ENCODE measurements around the gene ESYT1. TPM values are rescaled to one million over a fixed set of nuclear protein-coding genes. Genes with fewer than 3 reads are reported as not detected.
"Not testable (repeated sequence)": the region's sequence is repeated elsewhere in the genome, so short reads cannot be mapped to it uniquely, and the experiment has no call there.

ESYT1 gene
- total RNA-seq, 4 donors from 2014 or later: 51.2 to 84.1 (median 64.9) TPM

- peak within 1 kb of the TSS; percentile 57 for H3K4me3 ChIP-seq (ENCODE audit: low read depth, poor library complexity, severe bottlenecking)
- TF ChIP-seq POLR2A (IDR thresholded peaks at IDR 0.05): peak in 1 of 2 donors; percentile 94
- TF ChIP-seq CTCF (IDR thresholded peaks at IDR 0.05): no peak
- intact Hi-C loops (cut with DNase I; ENCODE audit: low total_unique reads): no loop called here
- WGBS, 2 donors: 0 to 1% methylated on average over 34 of the region's 34 CpGs
- DNase-seq (ENCODE audit: low spot score in 2 of 2): peak; percentile 96 to 99
Measured at GRCh38 chr12:56116267-56117081, 11.6 kb upstream of the ESYT1 start, which contains the start of gene RPL41. RPL41 (plus strand) TSS chr12:56116633.

GRCh38 chr12:56117082-56117706, 10.9 kb upstream of the ESYT1 start:
- 2 to 5% methylated on average over 16 of the region's 16 CpGs for WGBS, 2 donors
- DNase-seq (ENCODE audit: low spot score in 2 of 2); intact Hi-C loops (cut with DNase I; ENCODE audit: low total_unique reads): not testable (repeated sequence)
- peak overlapping the region; percentile 57 for H3K4me3 ChIP-seq (ENCODE audit: low read depth, poor library complexity, severe bottlenecking)

GRCh38 chr12:56117778-56118687, 10.0 kb upstream of the ESYT1 start, which contains the start of gene ZC3H10:
ZC3H10 (plus strand) TSS chr12:56118266; CDS start chr12:56120563, 2,297 bp downstream.
- intact Hi-C loops (cut with DNase I; ENCODE audit: low total_unique reads): no loop called here
- 1% methylated on average over 42 to 52 of the region's 61 CpGs for WGBS, 2 donors

GRCh38 chr12:56118688-56119357, 9.2 kb upstream of the ESYT1 start:
- DNase-seq (ENCODE audit: low spot score in 2 of 2): no peak
- WGBS, 2 donors: 4 to 5% methylated on average over 13 of the region's 13 CpGs
- peak overlapping the region; percentile 53 for H3K4me3 ChIP-seq (ENCODE audit: low read depth, poor library complexity, severe bottlenecking)
- no peak for TF ChIP-seq POLR2A (IDR thresholded peaks at IDR 0.05)
- TF ChIP-seq CTCF (IDR thresholded peaks at IDR 0.05): no peak
- intact Hi-C loops (cut with DNase I; ENCODE audit: low total_unique reads): no loop called here

More at GRCh38 chr12:56117778-56118687, 10.0 kb upstream of the ESYT1 start, which contains the start of gene ZC3H10:
- TF ChIP-seq CTCF (IDR thresholded peaks at IDR 0.05) (peak in 1 of 3 donors; percentile 9), POLR2A (IDR thresholded peaks at IDR 0.05) (peak in 1 of 2 donors; percentile 64)
- peak within 1 kb of the TSS; percentile 57 for H3K4me3 ChIP-seq (ENCODE audit: low read depth, poor library complexity, severe bottlenecking)
- DNase-seq (ENCODE audit: low spot score in 2 of 2): peak; percentile 99 to 100

GRCh38 chr12:56119361-56119796, 8.7 kb upstream of the ESYT1 start:
- intact Hi-C loops (cut with DNase I; ENCODE audit: low total_unique reads): no loop called here
- WGBS, 2 donors: 0 to 2% methylated on average over 2 of the region's 2 CpGs
- DNase-seq (ENCODE audit: low spot score in 2 of 2): peak in 1 of 2 donors; percentile 64
- H3K4me3 ChIP-seq (ENCODE audit: low read depth, poor library complexity, severe bottlenecking): no peak overlapping the region
- peak in 1 of 3 donors; percentile 93 for TF ChIP-seq CTCF (IDR thresholded peaks at IDR 0.05)
- no peak for TF ChIP-seq POLR2A (IDR thresholded peaks at IDR 0.05)

All from lower leg skin (tissue), 4 donors.